Tibial nerve (tissue), 4 donors: ENCODE measurements around the gene SCLT1. TPM values are rescaled to one million over a fixed set of nuclear protein-coding genes. Genes with fewer than 3 reads are reported as not detected.

Source experiments
- DNase-seq, 2 donors: peaks; one replicate each; pipeline ENCODE4 v3.0.0-alpha.2; 2019; ENCODE audit warnings: low spot score in 2 of 2
- H3K27ac ChIP-seq, 4 donors: fragments of 200-600 bp; sonication (generic) in 3 of 4; one replicate each; pipeline ENCODE4 v1.5.1; 2017 to 2019; ENCODE audit warnings: mild to moderate bottlenecking in 1 of 4
- H3K27me3 ChIP-seq, 2 donors: fragments of 200-600 bp; sonication (generic) in 1 of 2; one replicate each; pipeline versions ENCODE4 v1.5.1 to v1.6.0; 2017 to 2019
- H3K36me3 ChIP-seq, 3 donors: fragments of 200-600 bp; sonication (generic); one replicate each; pipeline ENCODE4 v1.5.1; 2018 to 2019
- H3K4me1 ChIP-seq, 4 donors: fragments of 200-600 bp; sonication (generic) in 3 of 4; one replicate each; pipeline ENCODE4 v1.5.1; 2017 to 2019
- H3K4me3 ChIP-seq, 4 donors: fragments of 200-600 bp; sonication (generic) in 3 of 4; one replicate each; pipeline ENCODE4 v1.5.1; 2017 to 2019; ENCODE audit warnings: mild to moderate bottlenecking in 1 of 4, moderate library complexity in 1 of 4
- H3K9me3 ChIP-seq, 4 donors: fragments of 200-600 bp; sonication (generic) in 3 of 4; one replicate each; pipeline ENCODE4 v1.5.1; 2017 to 2019
- CTCF ChIP-seq, 5 experiments: fragments of 200-600 bp in 3 of 5; fragments of 450-650 bp in 2 of 5; sonication (generic) in 3 of 5; IDR thresholded peaks; one replicate each; pipeline ENCODE4 v1.5.1; 2016 to 2019; ENCODE audit warnings: antibody characterized with exemption in 5 of 5, mild to moderate bottlenecking in 3 of 5, moderate library complexity in 2 of 5
- EP300 ChIP-seq, 2 donors: sonication (generic); formaldehyde crosslinking; IDR thresholded peaks; one replicate each; pipeline ENCODE4 v1.6.1; 2017; ENCODE audit warnings: antibody characterized with exemption in 2 of 2, mild to moderate bottlenecking in 1 of 2
- POLR2A ChIP-seq, 2 donors: fragments of 450-650 bp; IDR thresholded peaks; one replicate each; pipeline ENCODE4 v1.6.1; 2017; ENCODE audit warnings: antibody characterized with exemption in 2 of 2, mild to moderate bottlenecking in 2 of 2, moderate library complexity in 2 of 2
- WGBS, 2 donors: methylation state at CpG; one replicate each; pipeline ENCODE4 v1.1.5; 2018; 5-methylcytosine and 5-hydroxymethylcytosine counted together
- total RNA-seq, 4 donors: library from RNA; depleted of rRNA; stranded (reverse); fragments of >200 nt; gene quantifications; one replicate each; pipeline ENCODE4 v1.1.0, GENCODE V29; 2016

Gene SCLT1
- total RNA-seq, 4 donors from 2014 or later: 9.2 to 28.8 (median 18.6) TPM

- no peaks in the 10 kb centered on the region for H3K9me3 ChIP-seq
- no peak overlapping the region for H3K27ac ChIP-seq
- no peak for DNase-seq
- 81 to 88% methylated on average over 7 of the region's 7 CpGs for WGBS, 2 donors
- no peaks in the 10 kb centered on the region for H3K27me3 ChIP-seq
- H3K36me3 ChIP-seq: peaks cover 0 to 90% (median 22%) of the 10 kb centered on the region in 3 donors
- TF ChIP-seq CTCF (IDR thresholded peaks at IDR 0.05): no peak
- no peak for TF ChIP-seq POLR2A (IDR thresholded peaks at IDR 0.05)
- no peak for TF ChIP-seq EP300 (IDR thresholded peaks at IDR 0.05)
- no peak overlapping the region for H3K4me3 ChIP-seq
- peaks cover 0 to 21% (median 2%) of the 10 kb centered on the region in 4 donors for H3K4me1 ChIP-seq
These were observed 237.7 kb downstream of the SCLT1 start for GRCh38 chr4:128855621-128856020.

GRCh38 chr4:128854433-128854832, 238.9 kb downstream of the SCLT1 start:
- TF ChIP-seq POLR2A (IDR thresholded peaks at IDR 0.05) (no peak), EP300 (IDR thresholded peaks at IDR 0.05) (no peak), CTCF (IDR thresholded peaks at IDR 0.05) (no peak)
- peaks cover 0 to 12% (median 0%) of the 10 kb centered on the region in 4 donors for H3K4me1 ChIP-seq
- H3K27ac ChIP-seq: no peak overlapping the region
- H3K4me3 ChIP-seq: no peak overlapping the region
- no peaks in the 10 kb centered on the region for H3K9me3 ChIP-seq
- peaks cover 0 to 93% (median 32%) of the 10 kb centered on the region in 3 donors for H3K36me3 ChIP-seq
- DNase-seq: no peak
- no peaks in the 10 kb centered on the region for H3K27me3 ChIP-seq
- 31 to 33% methylated on average over 6 of the region's 6 CpGs for WGBS, 2 donors

GRCh38 chr4:128853741-128854140, 239.6 kb downstream of the SCLT1 start:
- Histone ChIP-seq H3K27me3 (no peaks in the 10 kb centered on the region), H3K36me3 (peaks cover 2 to 98% (median 32%) of the 10 kb centered on the region in 3 donors), H3K27ac (no peak overlapping the region), H3K9me3 (no peaks in the 10 kb centered on the region), H3K4me1 (peaks cover 0 to 5% (median 0%) of the 10 kb centered on the region in 4 donors), H3K4me3 (no peak overlapping the region)
- TF ChIP-seq CTCF (IDR thresholded peaks at IDR 0.05): no peak
- DNase-seq: no peak
- WGBS, 2 donors: 90 to 91% methylated on average over 5 of the region's 5 CpGs

- Histone ChIP-seq H3K4me1 (peaks cover 0 to 17% (median 1%) of the 10 kb centered on the region in 4 donors), H3K9me3 (no peaks in the 10 kb centered on the region), H3K27me3 (no peaks in the 10 kb centered on the region), H3K36me3 (peaks cover 2 to 97% (median 10%) of the 10 kb centered on the region in 3 donors), H3K27ac (no peak overlapping the region), H3K4me3 (no peak overlapping the region)
- no peak for DNase-seq
- WGBS, 2 donors: 90 to 99% methylated on average over 4 of the region's 4 CpGs
- no peak for TF ChIP-seq EP300 (IDR thresholded peaks at IDR 0.05)
- no peak for TF ChIP-seq POLR2A (IDR thresholded peaks at IDR 0.05)
These were observed 243.1 kb downstream of the SCLT1 start for GRCh38 chr4:128850252-128850651.

- H3K36me3 ChIP-seq: peaks cover 2 to 95% (median 10%) of the 10 kb centered on the region in 3 donors
- DNase-seq: no peak
- H3K4me1 ChIP-seq: peaks cover 0 to 35% (median 12%) of the 10 kb centered on the region in 4 donors
- H3K9me3 ChIP-seq: no peaks in the 10 kb centered on the region
- H3K27me3 ChIP-seq: no peaks in the 10 kb centered on the region
- H3K27ac ChIP-seq: no peak overlapping the region
- H3K4me3 ChIP-seq: no peak overlapping the region
- TF ChIP-seq POLR2A (IDR thresholded peaks at IDR 0.05) (no peak), CTCF (IDR thresholded peaks at IDR 0.05) (no peak), EP300 (IDR thresholded peaks at IDR 0.05) (no peak)
- WGBS, 2 donors: 74 to 89% methylated on average over 3 of the region's 3 CpGs
These were observed 244.9 kb downstream of the SCLT1 start for GRCh38 chr4:128848461-128848860.
